HCT116 (cell line): Measurements from ENCODE around the gene PLEKHA8. TPM values are rescaled to one million over a fixed set of nuclear protein-coding genes. Genes with fewer than 3 reads are reported as not detected.
A peak's percentile ranks its signal among the peaks of the same experiment; 100 is the strongest.
"Not testable (repeated sequence)": the region's sequence is repeated elsewhere in the genome, so short reads cannot be mapped to it uniquely, and the experiment has no call there.

ENCODE experiments used
- ATAC-seq: fragments of 200-7000 bp; cut with Tn5 transposase; 2 replicates; pipeline ENCODE4 v1.9.1; 2020; ENCODE audit warnings: mild to moderate bottlenecking, moderate library complexity
- BruUV-seq: library from RNA; stranded (reverse); fragments of 400-500 nt; replicated peaks from 2 replicates; lab custom pipeline; 2021; lab: Mats Ljungman, UMichigan
- CTCF ChIA-PET: fragments of 300-600 bp; sonication (Branson Sonifier 250); formaldehyde crosslinking; loops from one replicate; lab custom pipeline; 2021; ENCODE audit warnings: antibody characterized with exemption; lab: Charles Lee
- POLR2A ChIA-PET: fragments of 300-600, 350-600 bp; sonication (Branson Sonifier 250); formaldehyde crosslinking; loops from one replicate; lab custom pipeline; 2021; ENCODE audit warnings: antibody characterized with exemption; lab: Charles Lee
- RAD21 ChIA-PET, 2 experiments: fragments of 300-600 bp; sonication (Branson Sonifier 250); formaldehyde crosslinking; loops; one replicate each; lab custom pipeline; 2023; ENCODE audit warnings: low total read pairs in 2 of 2; ENCODE audit not compliant: uncharacterized antibody in 2 of 2, unreplicated experiment in 2 of 2, low non-redundant PET in 1 of 2; lab: Charles Lee
- DNase-seq: peaks from one replicate; pipeline ENCODE4 v3.0.0-alpha.2; 2010; ENCODE audit warnings: low read depth, low spot score
- H2AFZ ChIP-seq: fragments of 200-600 bp; shearing (Covaris generic), sonication (generic); 2 replicates; pipeline ENCODE4 v1.6.1; 2017; ENCODE audit warnings: low read depth, mixed run types, mixed read lengths, antibody characterized with exemption, low read length; ENCODE audit not compliant: poor library complexity, severe bottlenecking
- H3K27ac ChIP-seq: 2 replicates; pipeline ENCODE4 v1.5.1; 2012; ENCODE audit warnings: low read depth, low read length
- H3K27me3 ChIP-seq: fragments of 200-600 bp; sonication (generic); 2 replicates; pipeline ENCODE4 v1.6.1; 2016; ENCODE audit warnings: mixed run types, low read length, mixed read lengths; ENCODE audit not compliant: insufficient read depth
- H3K36me3 ChIP-seq, 2 experiments: fragments of 200-500 bp in 1 of 2; fragments of 200-600 bp in 1 of 2; sonication (Bioruptor generic) in 1 of 2; sonication (generic) in 1 of 2; 2 replicates each; pipeline versions ENCODE4 v1.5.1 to v1.6.1; 2014 to 2016; ENCODE audit warnings: low read length in 2 of 2, inconsistent platforms in 1 of 2, mixed read lengths in 1 of 2, mixed run types in 1 of 2; ENCODE audit not compliant: insufficient read depth in 2 of 2, control insufficient read depth in 1 of 2
- H3K4me1 ChIP-seq, 2 experiments: fragments of 200-600 bp in 1 of 2; sonication (generic) in 1 of 2; 2 replicates each; pipeline versions ENCODE4 v1.5.1 to v1.6.1; 2012 to 2017; ENCODE audit warnings: low read length in 2 of 2, inconsistent platforms in 1 of 2, mild to moderate bottlenecking in 1 of 2, mixed read lengths in 1 of 2, mixed run types in 1 of 2, moderate library complexity in 1 of 2; ENCODE audit not compliant: insufficient read depth in 2 of 2, control insufficient read depth in 1 of 2
- H3K4me2 ChIP-seq: fragments of 200-600 bp; sonication (generic); 2 replicates; pipeline ENCODE4 v1.6.1; 2017; ENCODE audit warnings: mixed run types, low read length, mixed read lengths
- H3K4me3 ChIP-seq, 2 experiments: fragments of 200-600 bp in 1 of 2; sonication (generic) in 1 of 2; replicated peaks in 1 of 2; 2 replicates each; pipeline ENCODE4 v1.5.1; 2011 to 2016; ENCODE audit warnings: low read length in 2 of 2, control low read depth in 1 of 2, low read depth in 1 of 2, mild to moderate bottlenecking in 1 of 2, mixed read lengths in 1 of 2, mixed run types in 1 of 2
- H3K79me2 ChIP-seq: fragments of 200-600 bp; sonication (generic); 2 replicates; pipeline ENCODE4 v1.6.1; 2017; ENCODE audit warnings: mild to moderate bottlenecking, mixed run types, low read length, moderate library complexity, mixed read lengths; ENCODE audit not compliant: insufficient read depth
- H3K9ac ChIP-seq: fragments of 200-600 bp; sonication (generic); 2 replicates; pipeline ENCODE4 v1.6.1; 2016; ENCODE audit warnings: low read length, mixed read lengths
- H3K9me2 ChIP-seq: fragments of 200-600 bp; sonication (generic), shearing (Covaris generic); 2 replicates; pipeline ENCODE4 v1.6.1; 2017; ENCODE audit warnings: mixed run types, mild to moderate bottlenecking, moderate library complexity; ENCODE audit not compliant: insufficient read depth
- H3K9me3 ChIP-seq, 2 experiments: fragments of 200-500 bp in 1 of 2; fragments of 200-600 bp in 1 of 2; sonication (Bioruptor generic) in 1 of 2; sonication (generic) in 1 of 2; 2 replicates each; pipeline ENCODE4 v1.6.1; 2014 to 2017; ENCODE audit warnings: low read length in 2 of 2, mixed read lengths in 2 of 2, inconsistent platforms in 1 of 2, low read depth in 1 of 2, mild to moderate bottlenecking in 1 of 2, mixed run types in 1 of 2, moderate library complexity in 1 of 2; ENCODE audit not compliant: control insufficient read depth in 1 of 2, insufficient read depth in 1 of 2
- H4K20me1 ChIP-seq: fragments of 200-600 bp; sonication (generic), shearing (Covaris generic); 2 replicates; pipeline ENCODE4 v1.6.1; 2017; ENCODE audit warnings: mixed run types, mild to moderate bottlenecking, moderate library complexity; ENCODE audit not compliant: insufficient read depth
- JUND ChIP-seq: IDR thresholded peaks from 2 replicates; pipeline ENCODE4 v1.6.1; 2012
- RAD21 ChIP-seq: IDR thresholded peaks from 2 replicates; pipeline ENCODE4 v1.6.1; 2012; ENCODE audit warnings: low read depth, mild to moderate bottlenecking
- TCF7L2 ChIP-seq: IDR thresholded peaks from 2 replicates; pipeline ENCODE4 v1.7.0; 2011; ENCODE audit warnings: borderline replicate concordance, inconsistent platforms; ENCODE audit not compliant: insufficient read depth, insufficient read length; ENCODE audit errors: extremely low read depth
- intact Hi-C: fragments of 100-400 bp; cut with micrococcal nuclease; formaldehyde crosslinking; loops from 2 replicates; pipeline ENCODE4 v1.10.0; 2022
- total RNA-seq: library from RNA; stranded (reverse); gene quantifications from one replicate; pipeline ENCODE4 v1.2.1, GENCODE V29; 2021; ENCODE audit not compliant: unreplicated experiment
- TF ChIP-seq, protein P1 (sequence below), 3 experiments: fragments of 200-600 bp in 1 of 3; sonication (generic) in 1 of 3; IDR thresholded peaks in 2 of 3; conservative IDR thresholded peaks in 1 of 3; 2 replicates each; pipeline ENCODE4 v1.5.1; 2012 to 2017; ENCODE audit warnings: low read depth in 2 of 3, low read length in 2 of 3, antibody characterized with exemption in 1 of 3, borderline replicate concordance in 1 of 3, control low read depth in 1 of 3, mild to moderate bottlenecking in 1 of 3, mixed read lengths in 1 of 3, mixed run types in 1 of 3, moderate library complexity in 1 of 3; ENCODE audit not compliant: insufficient read depth in 1 of 3

PLEKHA8 gene
- total RNA-seq, 1 experiment from 2014 or later: 13.6 TPM

DNA sequence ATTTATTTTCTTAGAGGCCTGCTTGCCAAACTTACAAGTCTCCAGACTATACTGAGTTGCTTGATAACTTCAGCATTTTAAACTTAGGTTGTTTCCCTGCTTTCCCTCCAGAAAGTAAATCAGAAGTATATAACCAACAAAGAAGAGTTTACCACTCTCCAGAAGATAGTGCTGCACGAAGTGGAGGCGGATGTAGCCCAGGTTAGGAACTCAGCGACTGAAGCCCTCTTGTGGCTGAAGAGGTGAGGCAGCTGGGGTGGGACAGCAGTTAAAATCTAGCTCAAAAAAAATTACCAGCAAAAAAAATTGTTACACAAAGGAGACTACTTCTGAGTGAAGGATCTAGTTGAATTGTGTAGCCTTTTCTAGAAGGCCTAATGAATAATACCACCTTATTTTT lies 33.6 kb downstream of the PLEKHA8 start:
- H3K9ac ChIP-seq, H3K27ac ChIP-seq, H3K36me3 ChIP-seq, DNase-seq, H2AFZ ChIP-seq, BruUV-seq, H3K4me2 ChIP-seq, H4K20me1 ChIP-seq, H3K9me3 ChIP-seq, H3K4me1 ChIP-seq, H3K9me2 ChIP-seq, H3K4me3 ChIP-seq, H3K79me2 ChIP-seq, H3K27me3 ChIP-seq: not testable (repeated sequence)
- TF ChIP-seq, protein P1, sequence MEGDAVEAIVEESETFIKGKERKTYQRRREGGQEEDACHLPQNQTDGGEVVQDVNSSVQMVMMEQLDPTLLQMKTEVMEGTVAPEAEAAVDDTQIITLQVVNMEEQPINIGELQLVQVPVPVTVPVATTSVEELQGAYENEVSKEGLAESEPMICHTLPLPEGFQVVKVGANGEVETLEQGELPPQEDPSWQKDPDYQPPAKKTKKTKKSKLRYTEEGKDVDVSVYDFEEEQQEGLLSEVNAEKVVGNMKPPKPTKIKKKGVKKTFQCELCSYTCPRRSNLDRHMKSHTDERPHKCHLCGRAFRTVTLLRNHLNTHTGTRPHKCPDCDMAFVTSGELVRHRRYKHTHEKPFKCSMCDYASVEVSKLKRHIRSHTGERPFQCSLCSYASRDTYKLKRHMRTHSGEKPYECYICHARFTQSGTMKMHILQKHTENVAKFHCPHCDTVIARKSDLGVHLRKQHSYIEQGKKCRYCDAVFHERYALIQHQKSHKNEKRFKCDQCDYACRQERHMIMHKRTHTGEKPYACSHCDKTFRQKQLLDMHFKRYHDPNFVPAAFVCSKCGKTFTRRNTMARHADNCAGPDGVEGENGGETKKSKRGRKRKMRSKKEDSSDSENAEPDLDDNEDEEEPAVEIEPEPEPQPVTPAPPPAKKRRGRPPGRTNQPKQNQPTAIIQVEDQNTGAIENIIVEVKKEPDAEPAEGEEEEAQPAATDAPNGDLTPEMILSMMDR (IDR thresholded peaks at IDR 0.05 in 2 of 3, conservative IDR thresholded peaks at IDR 0.05 in 1 of 3; ENCODE audit: borderline replicate concordance in 1 of 3, insufficient read depth in 1 of 3, low read depth in 2 of 3, low read length in 2 of 3): peak; percentile 50 to 69 (median 62); a peak in 5 of 6 replicates
- TF ChIP-seq RAD21: peak; percentile 47
- ChIA-PET RAD21 (interaction anchor here (0.5 to 0.7 kb wide), 3 partner anchors 72 to 108 kb away, joined by 3 to 5 read pairs (median 3); no protein-coding TSS in a partner anchor), CTCF (interaction anchor here (0.6 to 1.8 kb wide), 27 partner anchors 9 to 1555 kb away, joined by 3 to 26 read pairs (median 4); partner anchors contain the start of gene PLEKHA8), POLR2A (interaction anchor here (0.6 kb wide), 1 partner anchor 59 kb away, joined by 3 read pairs; no protein-coding TSS in a partner anchor)
- intact Hi-C loops: loop anchor here (1.0 to 10.0 kb wide), 6 partner anchors 114 to 1139 kb away; no protein-coding TSS in a partner anchor
- ATAC-seq: peak; percentile 98

DNA sequence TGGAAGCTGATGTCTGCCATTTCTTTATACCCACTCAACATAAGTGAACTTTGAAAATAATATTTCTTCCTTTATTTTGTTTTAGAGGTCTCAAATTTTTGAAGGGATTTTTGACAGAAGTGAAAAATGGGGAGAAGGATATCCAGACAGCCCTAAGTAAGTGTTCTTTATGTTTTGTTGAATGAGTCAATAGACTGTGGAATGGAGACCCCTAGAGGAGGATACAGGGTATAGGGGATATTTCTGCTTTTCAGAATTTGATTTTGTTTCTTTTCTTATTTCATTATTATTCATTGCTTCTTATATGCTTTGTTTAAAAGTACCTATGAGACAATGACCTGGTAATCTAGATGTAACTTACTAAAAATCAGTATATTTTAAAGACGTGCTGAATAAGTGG lies 34.4 kb downstream of the PLEKHA8 start:
- no TSS peak for BruUV-seq
- RAD21 ChIA-PET: no interaction called here
- Histone ChIP-seq H3K27me3 (no peaks in the 10 kb centered on the region), H2AFZ (no peak overlapping the region), H3K27ac (no peak overlapping the region), H3K9ac (no peak overlapping the region), H3K36me3 (no peaks in the 10 kb centered on the region; a peak in 1 of 4 replicates), H3K4me2 (no peak overlapping the region), H3K4me1 (no peaks in the 10 kb centered on the region), H4K20me1 (no peaks in the 10 kb centered on the region), H3K9me3 (no peaks in the 10 kb centered on the region), H3K9me2 (no peaks in the 10 kb centered on the region), H3K79me2 (no peaks in the 10 kb centered on the region), H3K4me3 (no peak overlapping the region)
- DNase-seq: peak; percentile 13
- peak; percentile 79 for ATAC-seq
- intact Hi-C loops: loop anchor here (1.0 to 10.0 kb wide), 6 partner anchors 115 to 1140 kb away; no protein-coding TSS in a partner anchor
- POLR2A ChIA-PET: no interaction called here
- CTCF ChIA-PET: interaction anchor here (1.4 to 1.8 kb wide), 4 partner anchors 14 to 314 kb away, joined by 3 to 12 read pairs (median 11); no protein-coding TSS in a partner anchor
- TF ChIP-seq RAD21 (peak; percentile 76), JUND (no peak), TCF7L2 (no peak)
- TF ChIP-seq, protein P1 (IDR thresholded peaks at IDR 0.05 in 2 of 3, conservative IDR thresholded peaks at IDR 0.05 in 1 of 3; ENCODE audit: borderline replicate concordance in 1 of 3, insufficient read depth in 1 of 3, low read depth in 2 of 3, low read length in 2 of 3): peak; percentile 62 to 80 (median 68); a peak in 5 of 6 replicates
